Measurements from ENCODE around the gene DNAJC18. TPM values are rescaled to one million over a fixed set of nuclear protein-coding genes. Genes with fewer than 3 reads are reported as not detected.

The DNAJC18 gene
- total and polyA plus RNA-seq, 2 donors (not counting 1 experiment from before 2014, with no cell fraction given): 2.0 to 13.6 TPM

GRCh38 chr5:139369181-139369580 is 70.1 kb downstream of the DNAJC18 start:
- WGBS (ENCODE audit: insufficient coverage): no CpG with 5 or more reads among the region's 1 CpG
- Histone ChIP-seq H3K4me1 (ENCODE audit: control insufficient read depth in 2 of 2, insufficient read depth in 2 of 2, low read length in 2 of 2) (no peaks in the 10 kb centered on the region), H3K9ac (ENCODE audit: low read length) (no peak overlapping the region), H3K27ac (ENCODE audit: low read length in 2 of 2) (no peak overlapping the region), H3K36me3 (replicated peaks in 1 of 2; ENCODE audit: control extremely low read depth in 1 of 2, control insufficient read depth in 1 of 2, extremely low read depth in 1 of 2, insufficient read depth in 2 of 2, low read length in 1 of 2) (peaks cover 10 to 61% of the 10 kb centered on the region in 2 experiments), H2AFZ (ENCODE audit: insufficient read depth, low read depth, low read length, poor library complexity, severe bottlenecking) (no peak overlapping the region), H3K27me3 (replicated peaks in 1 of 4; ENCODE audit: control extremely low read depth in 1 of 4, control insufficient read depth in 3 of 4, insufficient read depth in 4 of 4, low read length in 3 of 4) (no peaks in the 10 kb centered on the region), H3K4me2 (replicated peaks; ENCODE audit: low read depth, low read length, poor library complexity, severe bottlenecking) (no peak overlapping the region), H3K79me2 (ENCODE audit: control insufficient read depth, insufficient read depth, low read length) (no peaks in the 10 kb centered on the region), H4K20me1 (ENCODE audit: control insufficient read depth, insufficient read depth, low read length, poor library complexity, severe bottlenecking) (no peaks in the 10 kb centered on the region), H3K9me3 (ENCODE audit: control extremely low read depth in 1 of 3, control insufficient read depth in 2 of 3, insufficient read depth in 1 of 3, low read length in 2 of 3) (no peaks in the 10 kb centered on the region), H3K4me3 (ENCODE audit: control extremely low read depth in 1 of 5, extremely low read depth in 1 of 5, insufficient read depth in 1 of 5, low read depth in 2 of 5, low read length in 4 of 5) (no peak overlapping the region)
- H3K9me3 Mint-ChIP-seq (ENCODE audit: insufficient read depth): no peaks in the 10 kb centered on the region
- H3K4me1 Mint-ChIP-seq: no peaks in the 10 kb centered on the region
- no peak for TF ChIP-seq CTCF (IDR thresholded peaks at IDR 0.05)
- TF ChIP-seq EZH2 (IDR thresholded peaks at IDR 0.05; ENCODE audit: borderline replicate concordance, insufficient read depth, low read depth, low read length, poor library complexity, severe bottlenecking): no peak
- POLR2A ChIA-PET: interaction anchor here (0.6 kb wide), 1 partner anchor 27 kb away, joined by 3 read pairs; no protein-coding TSS in a partner anchor
- H3K27ac Mint-ChIP-seq: no peak overlapping the region
- H3K27me3 Mint-ChIP-seq: no peaks in the 10 kb centered on the region
- no peak for DNase-seq
- intact Hi-C loops (cut with micrococcal nuclease): no loop called here
- CTCF ChIA-PET: interaction anchor here (0.9 to 2.4 kb wide), 6 partner anchors 8 to 545 kb away, joined by 3 to 10 read pairs (median 3); partner anchors contain the start of genes MZB1 and PAIP2
- no peak for ATAC-seq (ENCODE audit: low read depth)
- H3K4me3 Mint-ChIP-seq: no peak overlapping the region

- H3K79me2 ChIP-seq (ENCODE audit: control insufficient read depth, insufficient read depth, low read length): peaks cover under 1% of the 10 kb centered on the region
- H3K9me3 ChIP-seq (ENCODE audit: control extremely low read depth in 1 of 3, control insufficient read depth in 2 of 3, insufficient read depth in 1 of 3, low read length in 2 of 3): no peaks in the 10 kb centered on the region
- no peak overlapping the region for H3K4me3 ChIP-seq (ENCODE audit: control extremely low read depth in 1 of 5, extremely low read depth in 1 of 5, insufficient read depth in 1 of 5, low read depth in 2 of 5, low read length in 4 of 5)
- CTCF ChIA-PET: interaction anchor here (0.8 to 2.4 kb wide), 7 partner anchors 9 to 544 kb away, joined by 3 to 10 read pairs (median 3); partner anchors contain the start of genes MZB1 and PAIP2
- no peaks in the 10 kb centered on the region for H3K4me1 Mint-ChIP-seq
- no peak overlapping the region for H3K27ac ChIP-seq (ENCODE audit: low read length in 2 of 2)
- H3K27me3 Mint-ChIP-seq: no peaks in the 10 kb centered on the region
- H4K20me1 ChIP-seq (ENCODE audit: control insufficient read depth, insufficient read depth, low read length, poor library complexity, severe bottlenecking): peaks cover 3% of the 10 kb centered on the region
- ATAC-seq (ENCODE audit: low read depth) (no peak), DNase-seq (no peak)
- H3K9ac ChIP-seq (ENCODE audit: low read length): no peak overlapping the region
- no peaks in the 10 kb centered on the region for H3K27me3 ChIP-seq (replicated peaks in 1 of 4; ENCODE audit: control extremely low read depth in 1 of 4, control insufficient read depth in 3 of 4, insufficient read depth in 4 of 4, low read length in 3 of 4)
- H3K27ac Mint-ChIP-seq: no peak overlapping the region
- no peak overlapping the region for H3K4me3 Mint-ChIP-seq
- POLR2A ChIA-PET: interaction anchor here (0.7 kb wide), 1 partner anchor 19 kb away, joined by 3 read pairs; no protein-coding TSS in a partner anchor
- H3K36me3 ChIP-seq (replicated peaks in 1 of 2; ENCODE audit: control extremely low read depth in 1 of 2, control insufficient read depth in 1 of 2, extremely low read depth in 1 of 2, insufficient read depth in 2 of 2, low read length in 1 of 2): peaks cover 15 to 63% of the 10 kb centered on the region in 2 experiments
- intact Hi-C loops (cut with micrococcal nuclease): no loop called here
- H3K4me2 ChIP-seq (replicated peaks; ENCODE audit: low read depth, low read length, poor library complexity, severe bottlenecking): no peak overlapping the region
- WGBS (ENCODE audit: insufficient coverage): 83% methylated on average over 2 of the region's 2 CpGs
- H2AFZ ChIP-seq (ENCODE audit: insufficient read depth, low read depth, low read length, poor library complexity, severe bottlenecking): no peak overlapping the region
- no peaks in the 10 kb centered on the region for H3K9me3 Mint-ChIP-seq (ENCODE audit: insufficient read depth)
- no peak for TF ChIP-seq EZH2 (IDR thresholded peaks at IDR 0.05; ENCODE audit: borderline replicate concordance, insufficient read depth, low read depth, low read length, poor library complexity, severe bottlenecking)
- TF ChIP-seq CTCF (IDR thresholded peaks at IDR 0.05): no peak
- no peaks in the 10 kb centered on the region for H3K4me1 ChIP-seq (ENCODE audit: control insufficient read depth in 2 of 2, insufficient read depth in 2 of 2, low read length in 2 of 2)
Observed at GRCh38 chr5:139368613-139369012, 70.7 kb downstream of the DNAJC18 start.

Data from B cell (primary cell).